ENCODE results near the gene PGA3. TPM values are rescaled to one million over a fixed set of nuclear protein-coding genes. Genes with fewer than 3 reads are reported as not detected.
"Not testable (repeated sequence)": the region's sequence is repeated elsewhere in the genome, so short reads cannot be mapped to it uniquely, and the experiment has no call there.

Gene PGA3
- total RNA-seq, 6 experiments from 2014 or later: 0.21 to 0.37 (median 0.24) TPM; not detected in 1

- Mint-ChIP-seq H3K36me3 (ENCODE audit: low read depth) (no peaks in the 10 kb centered on the region), H3K4me3 (no peak overlapping the region), H3K27ac (no peak overlapping the region), H3K4me1 (ENCODE audit: low read depth) (no peaks in the 10 kb centered on the region), H3K9me3 (no peaks in the 10 kb centered on the region), H3K27me3 (ENCODE audit: insufficient read depth) (peaks cover 53% of the 10 kb centered on the region)
- TF ChIP-seq, protein P1, sequence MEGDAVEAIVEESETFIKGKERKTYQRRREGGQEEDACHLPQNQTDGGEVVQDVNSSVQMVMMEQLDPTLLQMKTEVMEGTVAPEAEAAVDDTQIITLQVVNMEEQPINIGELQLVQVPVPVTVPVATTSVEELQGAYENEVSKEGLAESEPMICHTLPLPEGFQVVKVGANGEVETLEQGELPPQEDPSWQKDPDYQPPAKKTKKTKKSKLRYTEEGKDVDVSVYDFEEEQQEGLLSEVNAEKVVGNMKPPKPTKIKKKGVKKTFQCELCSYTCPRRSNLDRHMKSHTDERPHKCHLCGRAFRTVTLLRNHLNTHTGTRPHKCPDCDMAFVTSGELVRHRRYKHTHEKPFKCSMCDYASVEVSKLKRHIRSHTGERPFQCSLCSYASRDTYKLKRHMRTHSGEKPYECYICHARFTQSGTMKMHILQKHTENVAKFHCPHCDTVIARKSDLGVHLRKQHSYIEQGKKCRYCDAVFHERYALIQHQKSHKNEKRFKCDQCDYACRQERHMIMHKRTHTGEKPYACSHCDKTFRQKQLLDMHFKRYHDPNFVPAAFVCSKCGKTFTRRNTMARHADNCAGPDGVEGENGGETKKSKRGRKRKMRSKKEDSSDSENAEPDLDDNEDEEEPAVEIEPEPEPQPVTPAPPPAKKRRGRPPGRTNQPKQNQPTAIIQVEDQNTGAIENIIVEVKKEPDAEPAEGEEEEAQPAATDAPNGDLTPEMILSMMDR (IDR thresholded peaks at IDR 0.05): no peak
- DNase-seq: no peak
Observed at GRCh38 chr11:61174273-61174672, 29.0 kb upstream of the PGA3 start.

DNA sequence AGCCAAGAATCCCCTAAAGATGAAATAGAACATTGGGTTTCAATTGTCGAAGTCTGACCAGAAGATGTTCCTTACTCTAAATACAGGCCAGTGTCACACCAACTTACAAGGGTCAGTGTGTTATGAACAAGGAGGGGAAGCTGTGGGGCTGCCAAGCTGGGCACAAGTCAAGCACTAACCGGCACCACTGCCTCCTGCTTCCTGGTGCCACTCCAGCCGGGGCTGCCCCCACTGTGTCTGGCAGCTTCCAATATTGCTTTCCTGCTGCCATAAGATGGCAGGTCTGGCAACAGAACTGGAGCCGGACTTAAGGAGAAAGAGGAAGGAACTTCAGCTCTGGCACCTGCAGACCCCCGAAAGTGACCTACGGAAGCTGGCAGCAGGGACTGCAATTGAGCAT, 28.4 kb upstream of the PGA3 start:
- H3K9me3 Mint-ChIP-seq: no peaks in the 10 kb centered on the region
- no peaks in the 10 kb centered on the region for H3K4me1 Mint-ChIP-seq (ENCODE audit: low read depth)
- no peak overlapping the region for H3K27ac Mint-ChIP-seq
- TF ChIP-seq, protein P1 (IDR thresholded peaks at IDR 0.05): no peak
- peaks cover 56% of the 10 kb centered on the region for H3K27me3 Mint-ChIP-seq (ENCODE audit: insufficient read depth)
- no peak overlapping the region for H3K4me3 Mint-ChIP-seq
- no peaks in the 10 kb centered on the region for H3K36me3 Mint-ChIP-seq (ENCODE audit: low read depth)
- no peak for DNase-seq

DNA sequence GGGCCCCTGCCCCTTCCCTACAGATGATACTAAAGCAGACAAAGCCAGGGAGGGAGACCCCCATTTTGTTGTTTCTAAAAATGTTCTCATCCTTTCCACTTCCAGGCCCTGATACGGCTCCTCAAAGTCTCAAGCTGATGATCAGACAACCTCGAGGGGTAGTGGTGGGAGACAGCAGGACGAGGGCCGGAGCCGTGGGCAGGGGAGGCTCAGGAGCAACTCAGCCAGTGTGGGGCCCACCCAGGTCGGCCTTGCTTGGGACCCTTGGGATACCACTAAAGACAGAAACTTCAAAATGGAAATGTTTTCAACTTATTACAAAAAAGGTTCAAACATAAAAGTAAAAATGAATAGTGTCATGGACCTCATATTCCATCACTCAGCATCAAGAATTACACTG, 26.9 kb upstream of the PGA3 start:
- Mint-ChIP-seq H3K36me3 (ENCODE audit: low read depth) (no peaks in the 10 kb centered on the region), H3K9me3 (no peaks in the 10 kb centered on the region), H3K4me1 (ENCODE audit: low read depth) (no peaks in the 10 kb centered on the region), H3K4me3 (no peak overlapping the region), H3K27ac (no peak overlapping the region), H3K27me3 (ENCODE audit: insufficient read depth) (peaks cover 55% of the 10 kb centered on the region)
- no peak for DNase-seq
- TF ChIP-seq, protein P1 (IDR thresholded peaks at IDR 0.05): no peak

DNA sequence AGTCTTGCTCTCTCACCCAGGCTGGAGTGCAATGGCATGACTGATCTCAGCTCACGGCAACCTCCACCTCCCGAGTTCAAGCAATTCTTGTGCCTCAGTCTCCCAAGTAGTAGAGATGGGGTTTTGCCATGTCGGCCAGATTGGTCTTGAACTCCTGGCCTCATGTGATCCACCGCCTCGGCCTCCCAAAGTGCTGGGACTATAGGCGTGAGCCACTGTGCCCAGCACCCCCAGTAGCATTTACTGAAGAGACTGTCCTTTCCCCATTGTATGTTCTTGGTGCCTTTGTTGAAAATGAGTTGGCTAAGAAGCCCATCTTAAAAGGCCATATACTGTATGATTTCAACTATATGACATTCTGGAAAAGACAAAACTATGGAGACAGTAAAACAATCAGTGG, 23.1 kb upstream of the PGA3 start:
- H3K4me3 Mint-ChIP-seq; H3K4me1 Mint-ChIP-seq (ENCODE audit: low read depth); H3K9me3 Mint-ChIP-seq; H3K36me3 Mint-ChIP-seq (ENCODE audit: low read depth); DNase-seq; H3K27ac Mint-ChIP-seq: not testable (repeated sequence)
- H3K27me3 Mint-ChIP-seq (ENCODE audit: insufficient read depth): peaks cover 34% of the 10 kb centered on the region

- H3K9me3 Mint-ChIP-seq: no peaks in the 10 kb centered on the region
- peaks cover 27% of the 10 kb centered on the region for H3K27me3 Mint-ChIP-seq (ENCODE audit: insufficient read depth)
- TF ChIP-seq, protein P1 (IDR thresholded peaks at IDR 0.05): no peak
- no peak for DNase-seq
- no peak overlapping the region for H3K4me3 Mint-ChIP-seq
- no peaks in the 10 kb centered on the region for H3K36me3 Mint-ChIP-seq (ENCODE audit: low read depth)
- H3K27ac Mint-ChIP-seq: no peak overlapping the region
- no peaks in the 10 kb centered on the region for H3K4me1 Mint-ChIP-seq (ENCODE audit: low read depth)
Observed at GRCh38 chr11:61181489-61181888, 21.8 kb upstream of the PGA3 start.

DNA sequence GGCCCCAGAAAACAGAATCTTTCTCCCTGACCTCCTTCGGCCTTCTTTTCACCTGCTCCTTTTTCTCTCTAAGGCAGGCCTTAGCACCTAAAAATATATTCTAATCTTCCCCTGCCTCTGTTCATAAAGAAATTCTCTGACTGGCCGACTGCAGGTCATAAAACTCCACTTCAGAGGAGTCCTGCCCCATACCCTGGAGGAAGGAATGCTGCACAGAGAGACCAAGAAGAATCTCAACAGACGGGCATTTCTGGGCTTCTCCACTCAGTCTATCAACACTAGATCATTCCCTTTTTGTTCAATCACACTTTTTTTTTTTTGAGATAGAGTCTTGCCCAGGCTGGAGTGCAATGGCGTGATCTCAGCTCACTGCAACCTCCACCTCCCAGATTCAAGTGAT, 19.7 kb upstream of the PGA3 start:
- Mint-ChIP-seq H3K36me3 (ENCODE audit: low read depth) (no peaks in the 10 kb centered on the region), H3K9me3 (no peaks in the 10 kb centered on the region), H3K27ac (no peak overlapping the region), H3K4me1 (ENCODE audit: low read depth) (no peaks in the 10 kb centered on the region), H3K4me3 (no peak overlapping the region), H3K27me3 (ENCODE audit: insufficient read depth) (peaks cover 17% of the 10 kb centered on the region)
- DNase-seq: no peak
- TF ChIP-seq, protein P1 (IDR thresholded peaks at IDR 0.05): peak; percentile 49

Data from HFFc6 (cell line).